Choroid plexus epithelial cell (primary cell): Measurements from ENCODE around the gene EPB41L1.
A peak's percentile ranks its signal among the peaks of the same experiment; 100 is the strongest.

Experiments
- DNase-seq: peaks from one replicate; pipeline ENCODE4 v3.0.0-alpha.2; 2010; ENCODE audit warnings: low read depth
- H3K4me3 ChIP-seq: 2 replicates; pipeline ENCODE4 v1.5.1; 2011; ENCODE audit warnings: low read depth, mild to moderate bottlenecking, control low read depth, low read length, moderate library complexity
- CTCF ChIP-seq: conservative IDR thresholded peaks from 2 replicates; pipeline ENCODE4 v1.5.1; 2011; ENCODE audit warnings: low read depth, mild to moderate bottlenecking, control low read depth, inconsistent platforms, low read length, moderate library complexity

Gene EPB41L1

DNA sequence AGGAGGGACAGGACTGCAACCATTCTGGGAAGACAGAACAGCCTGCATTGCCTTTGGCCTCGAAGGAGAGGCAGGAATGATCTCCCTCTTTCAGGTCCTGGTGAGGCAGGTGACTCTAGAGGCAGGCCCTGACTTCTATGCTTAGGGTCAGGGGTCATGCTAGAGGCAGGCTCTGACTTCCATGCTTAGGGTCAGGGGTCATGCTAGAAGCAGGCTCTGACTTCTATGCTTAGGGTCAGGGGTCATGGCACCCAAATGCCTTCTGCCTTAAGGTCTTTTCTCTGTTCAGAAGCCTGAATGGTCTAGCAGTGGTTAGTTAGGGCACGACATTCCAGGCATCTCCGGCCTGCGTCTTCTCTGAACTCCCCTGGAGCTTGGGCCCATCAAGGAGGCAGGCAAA, 46.7 kb downstream of the EPB41L1 start:
- DNase-seq, result no peak
- TF ChIP-seq CTCF, result no peak
- H3K4me3 ChIP-seq, result no peak overlapping the region

DNA sequence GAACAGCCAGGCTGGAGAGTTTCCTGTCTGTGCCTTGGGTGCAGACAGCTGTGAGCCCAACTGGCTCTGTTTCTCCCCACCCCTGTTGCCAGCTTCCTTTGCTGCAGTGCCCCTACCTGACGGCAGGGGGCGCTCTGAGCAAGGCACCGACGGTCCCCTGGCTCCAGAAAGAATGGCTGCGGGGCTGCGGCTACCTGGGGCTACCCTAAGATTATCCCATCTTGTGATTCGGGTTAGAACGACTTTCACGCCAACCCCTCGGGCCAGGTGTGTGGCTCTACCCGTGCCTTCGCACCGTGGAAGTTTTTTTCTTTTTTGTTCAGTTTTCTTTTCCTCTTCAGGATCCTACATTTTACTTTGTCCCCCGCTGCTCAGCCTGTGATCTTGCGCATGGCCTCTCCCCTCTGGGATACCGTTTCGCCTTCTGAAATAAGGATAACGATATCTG, 48.4 kb downstream of the EPB41L1 start:
- peak; percentile 58 for DNase-seq
- TF ChIP-seq CTCF, result peak; percentile 99
- no peak overlapping the region for H3K4me3 ChIP-seq

DNA sequence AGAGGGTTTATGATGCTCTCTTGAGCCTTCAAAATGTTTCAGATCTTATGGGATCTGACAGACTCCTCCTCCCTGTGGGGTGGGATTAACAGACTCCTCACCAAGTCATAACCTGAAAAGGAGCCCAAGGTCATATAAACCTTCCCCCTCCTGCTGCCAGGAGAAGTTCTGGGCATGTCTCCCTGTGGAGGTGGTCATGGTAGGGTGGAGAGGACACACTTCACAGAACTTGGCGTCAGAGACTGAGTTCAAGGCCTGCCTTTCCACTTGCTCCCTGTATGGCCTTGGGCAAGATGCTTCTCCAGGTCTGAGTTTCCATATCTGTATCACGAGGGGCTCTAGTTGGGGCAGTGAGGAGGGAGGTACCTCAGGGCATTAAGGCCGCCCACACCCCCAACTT, 49.3 kb downstream of the EPB41L1 start:
- TF ChIP-seq CTCF, result no peak
- H3K4me3 ChIP-seq, result no peak overlapping the region
- no peak for DNase-seq

DNA sequence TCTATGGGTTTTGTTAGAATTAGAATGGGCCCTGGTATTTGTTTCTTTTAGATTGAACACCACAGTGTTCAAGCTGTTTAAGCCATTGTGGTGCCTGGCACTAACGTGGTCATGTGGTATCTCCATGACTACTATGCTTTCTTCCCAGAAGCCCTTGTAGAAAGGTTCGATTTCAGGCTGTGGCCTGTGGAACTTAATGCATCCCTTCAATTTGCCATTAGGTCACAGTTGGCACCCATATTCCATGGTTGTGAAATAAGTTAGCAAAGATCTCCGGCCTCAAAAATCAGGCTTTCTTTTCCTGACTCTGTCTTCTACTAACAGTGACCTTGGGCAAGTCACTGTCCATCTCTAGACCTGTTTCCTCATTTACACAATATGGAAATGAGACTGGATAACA, 50.5 kb downstream of the EPB41L1 start:
- no peak for TF ChIP-seq CTCF
- H3K4me3 ChIP-seq, result no peak overlapping the region
- no peak for DNase-seq

- DNase-seq, result no peak
- H3K4me3 ChIP-seq, result no peak overlapping the region
- no peak for TF ChIP-seq CTCF
Observed at GRCh38 chr20:36206068-36206467, 51.5 kb downstream of the EPB41L1 start.

DNA sequence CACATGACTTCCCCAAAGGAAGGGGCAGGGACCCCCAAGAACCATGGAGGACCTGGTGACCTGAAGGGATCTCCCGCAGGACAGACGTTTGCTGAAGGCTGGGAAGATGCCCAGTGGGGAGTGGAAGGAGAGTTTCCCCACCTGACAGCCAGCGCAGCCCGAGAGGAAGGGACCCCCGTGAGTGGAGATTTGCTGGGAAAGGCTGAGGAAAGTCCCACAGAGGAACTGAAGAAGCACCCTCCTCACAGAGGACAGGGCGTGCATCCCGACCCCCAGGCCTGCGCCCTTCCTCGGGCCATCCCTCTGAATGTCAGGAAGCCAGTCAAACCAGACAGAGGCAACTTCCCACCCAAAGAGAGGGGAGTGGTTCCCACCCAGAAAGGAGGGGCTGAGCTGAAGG, 52.1 kb downstream of the EPB41L1 start:
- DNase-seq, result no peak
- H3K4me3 ChIP-seq, result no peak overlapping the region
- TF ChIP-seq CTCF, result no peak

- TF ChIP-seq CTCF, result no peak
- no peak overlapping the region for H3K4me3 ChIP-seq
- DNase-seq, result no peak
Observed at GRCh38 chr20:36207602-36208001, 53.1 kb downstream of the EPB41L1 start.
